ENCODE measurements around the gene RPS18. TPM values are rescaled to one million over a fixed set of nuclear protein-coding genes. Genes with fewer than 3 reads are reported as not detected.

RPS18 gene
- total RNA-seq, 4 donors from 2014 or later, result 773 to 2,238 (median 1,359) TPM

DNA sequence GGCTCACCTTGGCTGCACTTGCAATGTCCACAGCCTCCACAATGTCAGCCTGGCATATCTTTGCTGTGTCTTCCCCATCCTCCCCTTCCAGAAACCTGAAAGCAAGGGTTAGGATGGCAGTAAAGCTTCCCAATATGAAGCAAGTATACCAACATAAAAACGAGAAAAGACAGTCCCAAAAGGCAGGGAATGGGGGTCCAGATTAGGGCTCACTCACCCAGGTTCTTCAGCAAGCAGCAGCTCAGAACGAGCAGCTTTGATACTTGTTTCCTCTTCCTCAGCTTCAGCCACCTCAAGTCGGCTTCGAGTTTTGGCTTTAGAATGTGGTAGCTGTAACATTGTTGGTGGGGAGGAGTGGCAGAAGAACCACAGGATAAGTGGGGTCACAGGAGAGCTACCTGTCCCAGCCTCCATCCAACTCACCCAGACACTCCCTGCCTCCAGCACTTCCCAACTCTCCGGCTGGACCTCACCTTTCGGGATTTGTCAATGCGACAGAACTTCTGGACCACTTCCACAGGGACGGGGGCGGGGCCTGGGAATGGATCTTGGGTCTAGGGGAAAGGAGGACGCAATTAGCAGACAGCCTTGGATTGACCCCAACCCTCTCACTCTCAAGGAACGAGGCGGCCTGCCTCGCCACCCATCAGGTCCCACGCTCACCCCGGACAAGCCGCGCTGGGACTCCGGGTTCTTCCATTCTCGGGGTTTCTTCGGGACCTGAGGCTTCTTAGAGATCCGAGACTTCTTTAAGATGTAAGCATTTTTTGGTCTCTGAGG, 16.5 kb downstream of the RPS18 start:
- in situ Hi-C loops (cut with MboI; ENCODE audit: low pct_ligation_motif_present in 1 of 4, low pct_unique_long_range_greater_than_20kb in 1 of 4, low sequenced_read_pairs in 3 of 4) (no loop called here), intact Hi-C loops (cut with DNase I; ENCODE audit: low total_unique reads) (no loop called here)
- TF ChIP-seq, protein P1, sequence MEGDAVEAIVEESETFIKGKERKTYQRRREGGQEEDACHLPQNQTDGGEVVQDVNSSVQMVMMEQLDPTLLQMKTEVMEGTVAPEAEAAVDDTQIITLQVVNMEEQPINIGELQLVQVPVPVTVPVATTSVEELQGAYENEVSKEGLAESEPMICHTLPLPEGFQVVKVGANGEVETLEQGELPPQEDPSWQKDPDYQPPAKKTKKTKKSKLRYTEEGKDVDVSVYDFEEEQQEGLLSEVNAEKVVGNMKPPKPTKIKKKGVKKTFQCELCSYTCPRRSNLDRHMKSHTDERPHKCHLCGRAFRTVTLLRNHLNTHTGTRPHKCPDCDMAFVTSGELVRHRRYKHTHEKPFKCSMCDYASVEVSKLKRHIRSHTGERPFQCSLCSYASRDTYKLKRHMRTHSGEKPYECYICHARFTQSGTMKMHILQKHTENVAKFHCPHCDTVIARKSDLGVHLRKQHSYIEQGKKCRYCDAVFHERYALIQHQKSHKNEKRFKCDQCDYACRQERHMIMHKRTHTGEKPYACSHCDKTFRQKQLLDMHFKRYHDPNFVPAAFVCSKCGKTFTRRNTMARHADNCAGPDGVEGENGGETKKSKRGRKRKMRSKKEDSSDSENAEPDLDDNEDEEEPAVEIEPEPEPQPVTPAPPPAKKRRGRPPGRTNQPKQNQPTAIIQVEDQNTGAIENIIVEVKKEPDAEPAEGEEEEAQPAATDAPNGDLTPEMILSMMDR (IDR thresholded peaks at IDR 0.05), result no peak
- TF ChIP-seq POLR2A (IDR thresholded peaks at IDR 0.05) (no peak), POLR2AphosphoS5 (IDR thresholded peaks at IDR 0.05) (no peak)
- no peaks in the 10 kb centered on the region for H3K27me3 ChIP-seq
- no peak for DNase-seq
- peak overlapping the region; percentile 69 to 93 (median 79) for H3K4me3 ChIP-seq
- H3K9me3 ChIP-seq, result no peaks in the 10 kb centered on the region
- H3K27ac ChIP-seq, result peak overlapping the region; percentile 80 to 89 (median 86)
- WGBS, 2 donors (ENCODE audit: low coverage in 1 of 2), result 7 to 16% methylated on average over 4 to 21 of the region's 21 CpGs
- H3K36me3 ChIP-seq, result peaks cover 0 to 8% (median 0%) of the 10 kb centered on the region in 4 donors
- H3K4me1 ChIP-seq, result peaks cover 6 to 21% (median 20%) of the 10 kb centered on the region in 4 donors

DNA sequence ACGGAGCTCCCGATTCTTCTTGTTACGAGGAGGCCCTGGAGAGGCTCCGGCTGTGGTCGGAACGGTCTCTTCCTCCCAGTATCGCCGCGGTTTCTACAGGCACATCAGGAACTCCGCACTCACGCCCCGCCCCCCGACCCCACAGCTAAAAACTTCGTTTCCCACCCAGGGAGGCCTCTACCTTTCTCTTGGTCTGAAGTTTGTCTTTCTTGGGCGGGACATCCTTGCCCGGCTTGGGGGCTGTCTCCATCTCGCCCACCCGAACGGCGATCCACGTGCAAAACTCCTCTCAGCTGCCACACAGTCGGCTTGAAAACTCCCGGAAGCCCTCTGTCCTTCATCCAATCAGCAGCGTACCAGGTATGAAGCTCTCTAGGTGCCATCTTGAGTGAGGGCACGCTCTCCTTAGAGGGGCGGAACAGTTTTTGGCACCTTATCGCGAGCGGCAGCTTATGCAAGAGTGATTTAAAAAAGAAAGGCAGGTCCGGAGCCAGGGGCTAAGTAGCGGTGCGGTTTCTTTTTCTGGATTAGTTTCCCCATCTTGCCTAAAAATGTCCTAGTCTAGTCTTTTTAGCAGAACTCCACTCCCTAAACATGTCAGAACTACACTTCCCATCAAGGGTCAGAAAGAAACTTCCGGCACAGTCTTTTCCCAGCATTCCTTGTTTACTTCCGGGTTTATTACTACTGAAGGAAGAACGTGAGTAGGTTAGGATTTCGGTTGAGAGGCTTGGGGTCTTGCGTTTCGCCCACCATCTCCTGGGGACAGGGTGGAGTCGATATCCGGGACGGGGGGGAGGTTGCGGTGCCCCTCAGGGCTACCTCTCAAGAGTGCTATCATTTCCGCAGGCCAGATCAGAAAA, 17.3 kb downstream of the RPS18 start, which contains the start of the genes PFDN6 and WDR46:
PFDN6 (plus strand) TSS at position 681 of the 863 bp plus-strand sequence. CDS start 256 bp downstream, outside the sequence.
WDR46 (minus strand) TSS at position 319 of the 863 bp plus-strand sequence; CDS start at position 250, 69 bp downstream.
- peaks cover 6 to 21% (median 20%) of the 10 kb centered on the region in 4 donors for H3K4me1 ChIP-seq
- in situ Hi-C loops (cut with MboI; ENCODE audit: low pct_ligation_motif_present in 1 of 4, low pct_unique_long_range_greater_than_20kb in 1 of 4, low sequenced_read_pairs in 3 of 4), result no loop called here
- intact Hi-C loops (cut with DNase I; ENCODE audit: low total_unique reads), result no loop called here
- H3K4me3 ChIP-seq, result peak within 1 kb of the TSS; percentile 69 to 93 (median 79)
- DNase-seq, result peak; percentile 84
- TF ChIP-seq, protein P1 (IDR thresholded peaks at IDR 0.05), result no peak
- TF ChIP-seq POLR2AphosphoS5 (IDR thresholded peaks at IDR 0.05) (peak; percentile 62 to 70 (median 66)), POLR2A (IDR thresholded peaks at IDR 0.05) (peak; percentile 32), EP300 (IDR thresholded peaks at IDR 0.05; ENCODE audit: low read depth) (no peak)
- peaks cover 0 to 8% (median 0%) of the 10 kb centered on the region in 4 donors for H3K36me3 ChIP-seq
- WGBS, 2 donors (ENCODE audit: low coverage in 1 of 2), result 0% methylated on average over 43 of the region's 43 CpGs; no CpG with 5 or more reads in 1 of the 2 donors
- H3K27ac ChIP-seq, result peak within 1 kb of the TSS; percentile 80 to 89 (median 86)
- no peaks in the 10 kb centered on the region for H3K9me3 ChIP-seq
- H3K27me3 ChIP-seq, result no peaks in the 10 kb centered on the region

DNA sequence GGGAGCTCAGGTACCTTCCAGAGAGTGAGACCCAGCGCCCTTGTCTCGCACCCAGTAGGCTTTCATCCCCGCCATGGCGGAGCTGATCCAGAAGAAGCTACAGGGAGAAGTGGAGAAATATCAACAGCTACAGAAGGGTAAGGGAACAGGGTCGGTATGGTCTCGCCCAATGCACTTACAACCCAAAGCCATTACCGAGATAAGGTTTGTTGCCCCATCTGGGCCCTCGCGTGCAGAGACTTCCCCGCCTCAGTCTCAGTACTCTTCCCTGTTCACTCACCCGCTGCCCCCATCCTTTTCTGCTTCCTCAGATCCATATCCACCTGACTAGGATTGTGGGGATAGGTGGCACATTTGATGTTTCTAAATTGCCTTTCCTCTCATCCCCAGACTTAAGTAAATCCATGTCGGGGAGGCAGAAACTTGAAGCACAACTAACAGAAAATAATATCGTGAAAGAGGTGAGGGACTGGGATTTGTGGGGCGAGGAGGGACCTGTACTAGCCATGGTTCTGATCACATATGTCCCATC, 18.0 kb downstream of the RPS18 start:
- intact Hi-C loops (cut with DNase I; ENCODE audit: low total_unique reads) (no loop called here), in situ Hi-C loops (cut with MboI; ENCODE audit: low pct_ligation_motif_present in 1 of 4, low pct_unique_long_range_greater_than_20kb in 1 of 4, low sequenced_read_pairs in 3 of 4) (no loop called here)
- no peaks in the 10 kb centered on the region for H3K27me3 ChIP-seq
- WGBS, 2 donors (ENCODE audit: low coverage in 1 of 2), result 0 to 4% methylated on average over 4 to 13 of the region's 14 CpGs
- peaks cover 6 to 21% (median 20%) of the 10 kb centered on the region in 4 donors for H3K4me1 ChIP-seq
- peak overlapping the region; percentile 69 to 93 (median 79) for H3K4me3 ChIP-seq
- TF ChIP-seq, protein P1 (IDR thresholded peaks at IDR 0.05), result no peak
- no peak for TF ChIP-seq POLR2A (IDR thresholded peaks at IDR 0.05)
- no peak for TF ChIP-seq EP300 (IDR thresholded peaks at IDR 0.05; ENCODE audit: low read depth)
- TF ChIP-seq POLR2AphosphoS5 (IDR thresholded peaks at IDR 0.05), result no peak
- DNase-seq, result no peak
- H3K36me3 ChIP-seq, result peaks cover 0 to 8% (median 0%) of the 10 kb centered on the region in 4 donors
- H3K27ac ChIP-seq, result peak overlapping the region; percentile 80 to 89 (median 86)
- H3K9me3 ChIP-seq, result no peaks in the 10 kb centered on the region
